ENCODE data around the gene UBA52.

DNA sequence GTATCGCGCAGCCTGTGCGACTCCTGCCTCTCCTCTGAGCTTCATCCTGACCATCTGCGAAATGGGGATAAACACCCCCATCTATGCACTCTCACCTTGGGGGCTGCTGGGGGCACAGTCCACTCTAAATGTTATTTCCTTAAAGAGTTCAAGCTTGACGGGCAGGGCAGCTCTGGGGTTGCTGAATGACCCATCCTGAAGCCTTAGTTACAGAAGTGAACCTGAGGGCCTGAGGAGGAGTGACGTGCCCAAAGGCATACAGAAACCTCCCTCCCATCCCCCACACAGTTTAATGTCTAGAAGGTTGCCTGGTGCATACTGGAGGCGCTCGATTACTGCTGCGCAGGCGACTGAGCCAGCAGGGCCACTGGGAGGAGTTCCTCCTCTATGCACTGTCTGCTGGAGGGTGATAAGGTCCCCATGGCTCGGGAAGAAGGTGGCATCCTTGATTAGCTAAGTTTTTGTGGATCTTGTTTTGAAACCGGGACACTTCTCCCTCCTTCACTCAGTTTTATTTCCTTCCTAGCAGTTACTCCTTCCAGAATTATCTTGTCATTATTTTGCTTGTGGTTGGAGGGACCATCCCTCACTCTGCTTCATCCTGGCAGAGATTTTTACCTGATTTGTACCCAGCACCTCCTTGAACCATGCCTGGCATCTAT lies 27.7 kb upstream of the UBA52 start:
- TF ChIP-seq CTCF (conservative IDR thresholded peaks at IDR 0.05 in 1 of 2, IDR thresholded peaks at IDR 0.05 in 1 of 2; ENCODE audit: extremely low read depth in 1 of 2, insufficient read depth in 1 of 2, low read depth in 1 of 2, low read length in 2 of 2) = peak in 1 of 2 donors; percentile 23
- no peak for TF ChIP-seq EZH2 (IDR thresholded peaks at IDR 0.05; ENCODE audit: borderline replicate concordance, low read length)
